HepG2 (cell line): ENCODE measurements around the gene GNPNAT1. TPM values are rescaled to one million over a fixed set of nuclear protein-coding genes. Genes with fewer than 3 reads are reported as not detected.

Experiments
- CBFB ChIP-seq: sonication (generic); formaldehyde crosslinking; IDR thresholded peaks from 2 replicates; pipeline ENCODE4 v1.4.0; 2020; ENCODE audit warnings: missing genetic modification reagents
- GABPA ChIP-seq, 2 experiments: IDR thresholded peaks; 2 replicates each; pipeline ENCODE4 v1.6.1; 2011 to 2016; ENCODE audit warnings: low read depth in 2 of 2, low read length in 1 of 2, missing biosample characterization in 1 of 2, missing genetic modification characterization in 1 of 2
- HCFC1 ChIP-seq: fragments of 150-350 bp; IDR thresholded peaks from 2 replicates; pipeline ENCODE4 v1.6.1; 2014; ENCODE audit warnings: low read depth, low read length
- ZBTB42 ChIP-seq: sonication (generic); formaldehyde crosslinking; IDR thresholded peaks from 2 replicates; pipeline ENCODE4 v1.5.0; 2020; ENCODE audit warnings: mild to moderate bottlenecking, missing genetic modification reagents
- polyA plus RNA-seq, 8 experiments: library from polyadenylated mRNA; depleted of rRNA in 3 of 8; stranded (reverse) in 7 of 8; unstranded in 1 of 8; fragments of >200 nt; fragmentation: Illumina TruSeq in 4 of 8; extraction: Trizol in 4 of 8; gene quantifications; 2 replicates each; pipeline versions ENCODE4 v1.2.1 to v1.2.3, GENCODE V29; 2011 to 2016; ENCODE audit warnings: low read depth in 4 of 8, missing spikeins in 1 of 8, mixed read lengths in 1 of 8; ENCODE audit not compliant: insufficient read depth in 1 of 8
- total RNA-seq, 5 experiments: library from RNA; depleted of rRNA; stranded (reverse); fragments of >200 nt; fragmentation: Illumina TruSeq; extraction: Trizol; gene quantifications; 2 replicates each; pipeline ENCODE4 v1.2.3, GENCODE V29; 2016; ENCODE audit warnings: low read depth in 1 of 5
- TF ChIP-seq, protein P1 (sequence below): sonication (generic); formaldehyde crosslinking; IDR thresholded peaks from 2 replicates; pipeline ENCODE4 v1.9.0; 2021; ENCODE audit warnings: missing genetic modification reagents, borderline replicate concordance
- TF ChIP-seq, protein P2 (sequence below): sonication (generic); formaldehyde crosslinking; IDR thresholded peaks from 2 replicates; pipeline ENCODE4 v1.4.0; 2020; ENCODE audit warnings: missing genetic modification reagents, borderline replicate concordance
- TF ChIP-seq, protein P3 (sequence below): sonication (generic); formaldehyde crosslinking; IDR thresholded peaks from 2 replicates; pipeline ENCODE4 v1.5.1; 2020; ENCODE audit warnings: mild to moderate bottlenecking, missing genetic modification reagents, moderate library complexity
- TF ChIP-seq, protein P4 (sequence below): sonication (generic); formaldehyde crosslinking; IDR thresholded peaks from 2 replicates; pipeline ENCODE4 v1.4.0; 2020; ENCODE audit warnings: missing genetic modification reagents, borderline replicate concordance
- TF ChIP-seq, protein P5 (sequence below): sonication (generic); formaldehyde crosslinking; conservative IDR thresholded peaks from 2 replicates; pipeline ENCODE4 v1.8.1; 2023; ENCODE audit warnings: missing genetic modification reagents

The GNPNAT1 gene
- total and polyA plus RNA-seq, 2 of the 13 experiments (the other 11 are each of a cell fraction or from before 2014, with no cell fraction given): 38.3 to 54.9 TPM

DNA sequence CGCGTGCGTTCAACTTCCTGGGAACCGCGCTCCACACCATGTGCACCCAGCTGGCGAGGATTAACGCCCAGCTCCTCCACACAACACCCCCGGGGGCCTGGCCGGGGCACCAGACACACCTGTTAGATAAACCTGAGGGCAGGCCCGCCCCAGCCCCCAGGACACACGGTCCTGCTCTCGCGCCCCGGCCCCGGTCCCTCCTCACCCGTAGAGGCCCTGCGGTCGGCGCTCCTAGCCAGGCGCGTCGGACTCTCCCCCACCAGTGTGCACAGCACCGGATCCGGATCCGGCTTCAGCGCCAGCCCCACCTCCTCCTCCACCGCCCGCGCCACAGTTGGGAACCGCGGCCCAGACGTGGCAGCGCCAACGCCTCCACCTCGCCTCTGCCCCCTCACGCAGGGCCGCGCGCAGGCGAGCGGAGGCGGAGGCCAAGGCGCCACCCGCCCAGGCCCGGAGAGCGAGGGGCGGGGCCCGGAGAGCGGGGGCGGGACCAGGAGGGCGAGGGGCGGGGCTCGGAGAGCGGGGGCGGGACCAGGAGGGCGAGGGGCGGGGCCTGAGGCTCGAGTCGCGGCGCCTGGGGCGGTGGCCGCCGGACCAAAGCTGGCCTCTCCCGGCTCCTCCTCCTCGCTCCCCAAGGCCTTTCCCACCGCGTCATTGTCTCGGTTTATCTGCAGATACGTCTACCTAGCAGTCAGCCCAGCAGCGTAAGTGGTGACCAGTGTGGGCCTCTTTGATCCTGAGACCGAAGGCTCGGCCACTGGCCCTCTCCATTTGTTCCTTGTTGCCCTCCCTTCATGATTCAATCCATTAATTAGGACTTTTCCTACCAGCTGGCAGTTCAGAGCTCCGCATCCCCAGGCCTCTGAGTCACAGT lies at the start of gene GNPNAT1 (continued):
- TF ChIP-seq, protein P1, sequence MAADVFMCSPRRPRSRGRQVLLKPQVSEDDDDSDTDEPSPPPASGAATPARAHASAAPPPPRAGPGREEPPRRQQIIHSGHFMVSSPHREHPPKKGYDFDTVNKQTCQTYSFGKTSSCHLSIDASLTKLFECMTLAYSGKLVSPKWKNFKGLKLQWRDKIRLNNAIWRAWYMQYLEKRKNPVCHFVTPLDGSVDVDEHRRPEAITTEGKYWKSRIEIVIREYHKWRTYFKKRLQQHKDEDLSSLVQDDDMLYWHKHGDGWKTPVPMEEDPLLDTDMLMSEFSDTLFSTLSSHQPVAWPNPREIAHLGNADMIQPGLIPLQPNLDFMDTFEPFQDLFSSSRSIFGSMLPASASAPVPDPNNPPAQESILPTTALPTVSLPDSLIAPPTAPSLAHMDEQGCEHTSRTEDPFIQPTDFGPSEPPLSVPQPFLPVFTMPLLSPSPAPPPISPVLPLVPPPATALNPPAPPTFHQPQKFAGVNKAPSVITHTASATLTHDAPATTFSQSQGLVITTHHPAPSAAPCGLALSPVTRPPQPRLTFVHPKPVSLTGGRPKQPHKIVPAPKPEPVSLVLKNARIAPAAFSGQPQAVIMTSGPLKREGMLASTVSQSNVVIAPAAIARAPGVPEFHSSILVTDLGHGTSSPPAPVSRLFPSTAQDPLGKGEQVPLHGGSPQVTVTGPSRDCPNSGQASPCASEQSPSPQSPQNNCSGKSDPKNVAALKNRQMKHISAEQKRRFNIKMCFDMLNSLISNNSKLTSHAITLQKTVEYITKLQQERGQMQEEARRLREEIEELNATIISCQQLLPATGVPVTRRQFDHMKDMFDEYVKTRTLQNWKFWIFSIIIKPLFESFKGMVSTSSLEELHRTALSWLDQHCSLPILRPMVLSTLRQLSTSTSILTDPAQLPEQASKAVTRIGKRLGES: no peak
- TF ChIP-seq, protein P2, sequence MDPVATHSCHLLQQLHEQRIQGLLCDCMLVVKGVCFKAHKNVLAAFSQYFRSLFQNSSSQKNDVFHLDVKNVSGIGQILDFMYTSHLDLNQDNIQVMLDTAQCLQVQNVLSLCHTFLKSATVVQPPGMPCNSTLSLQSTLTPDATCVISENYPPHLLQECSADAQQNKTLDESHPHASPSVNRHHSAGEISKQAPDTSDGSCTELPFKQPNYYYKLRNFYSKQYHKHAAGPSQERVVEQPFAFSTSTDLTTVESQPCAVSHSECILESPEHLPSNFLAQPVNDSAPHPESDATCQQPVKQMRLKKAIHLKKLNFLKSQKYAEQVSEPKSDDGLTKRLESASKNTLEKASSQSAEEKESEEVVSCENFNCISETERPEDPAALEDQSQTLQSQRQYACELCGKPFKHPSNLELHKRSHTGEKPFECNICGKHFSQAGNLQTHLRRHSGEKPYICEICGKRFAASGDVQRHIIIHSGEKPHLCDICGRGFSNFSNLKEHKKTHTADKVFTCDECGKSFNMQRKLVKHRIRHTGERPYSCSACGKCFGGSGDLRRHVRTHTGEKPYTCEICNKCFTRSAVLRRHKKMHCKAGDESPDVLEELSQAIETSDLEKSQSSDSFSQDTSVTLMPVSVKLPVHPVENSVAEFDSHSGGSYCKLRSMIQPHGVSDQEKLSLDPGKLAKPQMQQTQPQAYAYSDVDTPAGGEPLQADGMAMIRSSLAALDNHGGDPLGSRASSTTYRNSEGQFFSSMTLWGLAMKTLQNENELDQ (CRISPR knock-in tag): no peak
- TF ChIP-seq CBFB (no peak), ZBTB42 (CRISPR knock-in tag) (no peak; the same call in 1 of the 2 replicates), GABPA (IDR thresholded peaks at IDR 0.05; ENCODE audit: low read depth, low read length) (peak; percentile 70), GABPA (CRISPR knock-in tag; IDR thresholded peaks at IDR 0.05; ENCODE audit: low read depth) (peak; percentile 50; the same call in 1 of the 2 replicates), HCFC1 (no peak)
- TF ChIP-seq, protein P3, sequence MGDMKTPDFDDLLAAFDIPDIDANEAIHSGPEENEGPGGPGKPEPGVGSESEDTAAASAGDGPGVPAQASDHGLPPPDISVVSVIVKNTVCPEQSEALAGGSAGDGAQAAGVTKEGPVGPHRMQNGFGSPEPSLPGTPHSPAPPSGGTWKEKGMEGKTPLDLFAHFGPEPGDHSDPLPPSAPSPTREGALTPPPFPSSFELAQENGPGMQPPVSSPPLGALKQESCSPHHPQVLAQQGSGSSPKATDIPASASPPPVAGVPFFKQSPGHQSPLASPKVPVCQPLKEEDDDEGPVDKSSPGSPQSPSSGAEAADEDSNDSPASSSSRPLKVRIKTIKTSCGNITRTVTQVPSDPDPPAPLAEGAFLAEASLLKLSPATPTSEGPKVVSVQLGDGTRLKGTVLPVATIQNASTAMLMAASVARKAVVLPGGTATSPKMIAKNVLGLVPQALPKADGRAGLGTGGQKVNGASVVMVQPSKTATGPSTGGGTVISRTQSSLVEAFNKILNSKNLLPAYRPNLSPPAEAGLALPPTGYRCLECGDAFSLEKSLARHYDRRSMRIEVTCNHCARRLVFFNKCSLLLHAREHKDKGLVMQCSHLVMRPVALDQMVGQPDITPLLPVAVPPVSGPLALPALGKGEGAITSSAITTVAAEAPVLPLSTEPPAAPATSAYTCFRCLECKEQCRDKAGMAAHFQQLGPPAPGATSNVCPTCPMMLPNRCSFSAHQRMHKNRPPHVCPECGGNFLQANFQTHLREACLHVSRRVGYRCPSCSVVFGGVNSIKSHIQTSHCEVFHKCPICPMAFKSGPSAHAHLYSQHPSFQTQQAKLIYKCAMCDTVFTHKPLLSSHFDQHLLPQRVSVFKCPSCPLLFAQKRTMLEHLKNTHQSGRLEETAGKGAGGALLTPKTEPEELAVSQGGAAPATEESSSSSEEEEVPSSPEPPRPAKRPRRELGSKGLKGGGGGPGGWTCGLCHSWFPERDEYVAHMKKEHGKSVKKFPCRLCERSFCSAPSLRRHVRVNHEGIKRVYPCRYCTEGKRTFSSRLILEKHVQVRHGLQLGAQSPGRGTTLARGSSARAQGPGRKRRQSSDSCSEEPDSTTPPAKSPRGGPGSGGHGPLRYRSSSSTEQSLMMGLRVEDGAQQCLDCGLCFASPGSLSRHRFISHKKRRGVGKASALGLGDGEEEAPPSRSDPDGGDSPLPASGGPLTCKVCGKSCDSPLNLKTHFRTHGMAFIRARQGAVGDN: peak; percentile 98
- TF ChIP-seq, protein P4, sequence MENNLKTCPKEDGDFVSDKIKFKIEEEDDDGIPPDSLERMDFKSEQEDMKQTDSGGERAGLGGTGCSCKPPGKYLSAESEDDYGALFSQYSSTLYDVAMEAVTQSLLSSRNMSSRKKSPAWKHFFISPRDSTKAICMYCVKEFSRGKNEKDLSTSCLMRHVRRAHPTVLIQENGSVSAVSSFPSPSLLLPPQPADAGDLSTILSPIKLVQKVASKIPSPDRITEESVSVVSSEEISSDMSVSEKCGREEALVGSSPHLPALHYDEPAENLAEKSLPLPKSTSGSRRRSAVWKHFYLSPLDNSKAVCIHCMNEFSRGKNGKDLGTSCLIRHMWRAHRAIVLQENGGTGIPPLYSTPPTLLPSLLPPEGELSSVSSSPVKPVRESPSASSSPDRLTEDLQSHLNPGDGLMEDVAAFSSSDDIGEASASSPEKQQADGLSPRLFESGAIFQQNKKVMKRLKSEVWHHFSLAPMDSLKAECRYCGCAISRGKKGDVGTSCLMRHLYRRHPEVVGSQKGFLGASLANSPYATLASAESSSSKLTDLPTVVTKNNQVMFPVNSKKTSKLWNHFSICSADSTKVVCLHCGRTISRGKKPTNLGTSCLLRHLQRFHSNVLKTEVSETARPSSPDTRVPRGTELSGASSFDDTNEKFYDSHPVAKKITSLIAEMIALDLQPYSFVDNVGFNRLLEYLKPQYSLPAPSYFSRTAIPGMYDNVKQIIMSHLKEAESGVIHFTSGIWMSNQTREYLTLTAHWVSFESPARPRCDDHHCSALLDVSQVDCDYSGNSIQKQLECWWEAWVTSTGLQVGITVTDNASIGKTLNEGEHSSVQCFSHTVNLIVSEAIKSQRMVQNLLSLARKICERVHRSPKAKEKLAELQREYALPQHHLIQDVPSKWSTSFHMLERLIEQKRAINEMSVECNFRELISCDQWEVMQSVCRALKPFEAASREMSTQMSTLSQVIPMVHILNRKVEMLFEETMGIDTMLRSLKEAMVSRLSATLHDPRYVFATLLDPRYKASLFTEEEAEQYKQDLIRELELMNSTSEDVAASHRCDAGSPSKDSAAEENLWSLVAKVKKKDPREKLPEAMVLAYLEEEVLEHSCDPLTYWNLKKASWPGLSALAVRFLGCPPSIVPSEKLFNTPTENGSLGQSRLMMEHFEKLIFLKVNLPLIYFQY (CRISPR knock-in tag): peak; percentile 28; the same call in 1 of the 2 replicates
- TF ChIP-seq, protein P5, sequence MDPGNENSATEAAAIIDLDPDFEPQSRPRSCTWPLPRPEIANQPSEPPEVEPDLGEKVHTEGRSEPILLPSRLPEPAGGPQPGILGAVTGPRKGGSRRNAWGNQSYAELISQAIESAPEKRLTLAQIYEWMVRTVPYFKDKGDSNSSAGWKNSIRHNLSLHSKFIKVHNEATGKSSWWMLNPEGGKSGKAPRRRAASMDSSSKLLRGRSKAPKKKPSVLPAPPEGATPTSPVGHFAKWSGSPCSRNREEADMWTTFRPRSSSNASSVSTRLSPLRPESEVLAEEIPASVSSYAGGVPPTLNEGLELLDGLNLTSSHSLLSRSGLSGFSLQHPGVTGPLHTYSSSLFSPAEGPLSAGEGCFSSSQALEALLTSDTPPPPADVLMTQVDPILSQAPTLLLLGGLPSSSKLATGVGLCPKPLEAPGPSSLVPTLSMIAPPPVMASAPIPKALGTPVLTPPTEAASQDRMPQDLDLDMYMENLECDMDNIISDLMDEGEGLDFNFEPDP (CRISPR knock-in tag): no peak
